D721Med (cell line): ENCODE results near the gene FAM168A.

ENCODE experiments used
- DNase-seq: peaks from one replicate; pipeline ENCODE4 v3.0.0; 2011; ENCODE audit warnings: low spot score; ENCODE audit not compliant: insufficient read length
- FAIRE-seq: peaks from 2 replicates; lab custom pipeline; 2011; peaks lifted over from hg19 to GRCh38; lab: Jason Lieb, UNC
- TF ChIP-seq, protein P1 (sequence below): IDR thresholded peaks from 2 replicates; pipeline ENCODE4 v1.5.1; 2012; ENCODE audit warnings: mild to moderate bottlenecking, control low read depth; ENCODE audit not compliant: insufficient read depth; ENCODE audit errors: missing control alignments

The FAM168A gene

DNA sequence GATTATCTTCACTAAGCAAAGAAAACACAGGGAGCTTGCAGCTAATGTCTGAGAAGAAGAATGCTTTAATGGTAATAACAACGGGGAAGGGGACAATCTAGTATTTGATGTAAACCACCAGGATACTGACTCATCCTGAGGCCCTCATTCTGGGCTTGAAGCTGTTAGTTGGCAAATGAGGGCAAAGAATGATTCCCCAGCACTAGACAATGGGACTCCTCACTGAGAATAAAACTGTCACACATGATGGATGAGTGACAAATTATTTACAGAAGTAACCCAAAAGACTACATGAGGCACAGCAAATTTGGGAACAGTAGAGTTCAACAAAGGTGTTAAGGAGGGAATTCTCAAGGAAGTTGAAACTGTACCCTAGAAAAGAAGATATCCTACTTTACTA lies 76.3 kb downstream of the FAM168A start:
- TF ChIP-seq, protein P1, sequence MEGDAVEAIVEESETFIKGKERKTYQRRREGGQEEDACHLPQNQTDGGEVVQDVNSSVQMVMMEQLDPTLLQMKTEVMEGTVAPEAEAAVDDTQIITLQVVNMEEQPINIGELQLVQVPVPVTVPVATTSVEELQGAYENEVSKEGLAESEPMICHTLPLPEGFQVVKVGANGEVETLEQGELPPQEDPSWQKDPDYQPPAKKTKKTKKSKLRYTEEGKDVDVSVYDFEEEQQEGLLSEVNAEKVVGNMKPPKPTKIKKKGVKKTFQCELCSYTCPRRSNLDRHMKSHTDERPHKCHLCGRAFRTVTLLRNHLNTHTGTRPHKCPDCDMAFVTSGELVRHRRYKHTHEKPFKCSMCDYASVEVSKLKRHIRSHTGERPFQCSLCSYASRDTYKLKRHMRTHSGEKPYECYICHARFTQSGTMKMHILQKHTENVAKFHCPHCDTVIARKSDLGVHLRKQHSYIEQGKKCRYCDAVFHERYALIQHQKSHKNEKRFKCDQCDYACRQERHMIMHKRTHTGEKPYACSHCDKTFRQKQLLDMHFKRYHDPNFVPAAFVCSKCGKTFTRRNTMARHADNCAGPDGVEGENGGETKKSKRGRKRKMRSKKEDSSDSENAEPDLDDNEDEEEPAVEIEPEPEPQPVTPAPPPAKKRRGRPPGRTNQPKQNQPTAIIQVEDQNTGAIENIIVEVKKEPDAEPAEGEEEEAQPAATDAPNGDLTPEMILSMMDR = no peak
- no peak for DNase-seq
- FAIRE-seq = no peak

DNA sequence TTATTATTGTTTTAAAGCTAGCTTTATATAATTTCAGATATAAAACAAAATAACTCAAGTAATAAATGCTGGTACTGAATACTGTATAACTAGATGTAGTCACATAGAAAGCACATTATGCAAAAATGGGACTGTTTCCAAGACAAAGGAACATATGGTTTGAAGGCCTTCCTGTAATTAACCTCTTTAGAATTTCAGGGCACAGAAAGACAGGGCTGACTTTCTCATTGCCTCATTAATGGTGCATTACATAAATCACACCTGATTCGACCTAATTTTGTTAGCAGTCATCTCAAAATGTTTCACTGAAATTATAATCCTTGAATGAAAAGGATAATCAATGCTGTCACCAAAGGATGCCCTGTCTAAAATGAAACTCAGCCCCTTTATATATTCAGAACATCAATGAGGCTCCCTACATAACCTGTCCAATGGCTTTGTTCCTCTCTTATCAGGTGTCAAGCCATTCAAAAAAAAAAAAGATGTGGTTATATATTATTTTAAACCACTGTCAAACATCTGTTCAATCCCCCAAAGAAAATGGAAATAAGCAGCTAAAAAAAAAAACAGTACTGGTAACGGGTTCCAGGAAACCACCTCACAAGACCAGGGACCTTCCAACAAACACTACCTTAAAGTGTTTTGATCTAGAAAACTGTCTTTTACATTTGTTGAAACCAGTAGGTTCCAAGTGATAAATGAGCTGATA lies 77.4 kb downstream of the FAM168A start:
- no peak for DNase-seq
- TF ChIP-seq, protein P1 = no peak
- FAIRE-seq = no peak

DNA sequence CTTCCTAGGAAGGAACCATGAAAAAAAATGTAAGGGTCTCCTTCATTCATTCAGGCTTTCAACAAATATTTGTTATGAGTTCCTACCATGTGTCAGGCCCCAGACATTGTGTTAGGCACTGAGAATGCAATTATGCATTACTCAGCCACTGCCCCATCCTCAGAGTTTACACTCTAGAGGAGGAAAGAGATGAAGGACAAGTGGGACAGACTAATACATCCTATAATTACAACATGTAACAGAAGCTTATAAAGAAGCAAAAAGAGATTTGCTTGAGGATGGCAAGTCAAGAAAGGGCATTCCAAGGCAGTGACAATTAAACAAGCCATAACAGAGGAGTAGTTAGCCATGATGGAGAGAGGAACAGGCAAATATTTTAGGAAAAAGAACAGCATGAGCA lies 78.6 kb downstream of the FAM168A start:
- TF ChIP-seq, protein P1 = no peak
- FAIRE-seq = no peak
- DNase-seq = no peak

DNA sequence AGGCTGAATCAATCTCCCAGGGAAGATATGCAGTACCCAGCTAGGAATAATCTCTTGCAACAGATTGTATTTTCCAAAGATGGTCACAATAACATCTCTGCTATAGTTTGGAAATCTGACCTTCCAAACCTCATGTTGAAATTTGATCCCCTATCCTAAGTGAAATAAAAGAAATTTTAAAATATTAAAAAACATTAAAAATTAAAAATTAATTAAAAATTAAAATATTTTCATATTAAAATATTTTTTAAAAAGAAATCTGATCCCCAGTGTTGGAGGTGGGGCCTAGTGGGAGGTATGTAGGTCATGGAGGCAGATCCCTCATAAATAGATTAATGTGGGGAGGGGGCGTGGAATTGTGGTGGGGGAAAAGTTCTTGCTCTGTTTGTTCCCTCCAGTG lies 79.7 kb downstream of the FAM168A start:
- TF ChIP-seq, protein P1 = no peak
- FAIRE-seq = no peak
- DNase-seq = no peak

DNA sequence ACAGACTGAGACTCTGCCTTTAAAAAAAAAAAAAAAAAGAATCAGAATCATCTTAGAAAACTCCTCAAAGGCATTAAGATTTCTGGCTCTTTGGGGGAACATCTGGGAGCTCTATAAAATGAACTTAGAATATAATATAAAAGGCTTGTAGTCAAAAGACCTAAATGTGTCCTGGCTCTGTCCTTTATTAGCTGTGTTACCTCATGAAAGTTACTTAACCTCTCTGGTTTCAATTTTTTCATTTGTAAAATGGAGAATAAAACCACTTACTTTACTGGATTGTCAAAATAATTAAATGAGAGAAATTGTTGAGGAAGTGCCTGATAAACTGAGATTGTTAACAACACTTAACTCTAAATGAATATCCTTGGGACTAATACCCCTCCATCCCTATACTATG lies 81.8 kb downstream of the FAM168A start:
- FAIRE-seq (no peak), DNase-seq (no peak)
- TF ChIP-seq, protein P1 = no peak

DNA sequence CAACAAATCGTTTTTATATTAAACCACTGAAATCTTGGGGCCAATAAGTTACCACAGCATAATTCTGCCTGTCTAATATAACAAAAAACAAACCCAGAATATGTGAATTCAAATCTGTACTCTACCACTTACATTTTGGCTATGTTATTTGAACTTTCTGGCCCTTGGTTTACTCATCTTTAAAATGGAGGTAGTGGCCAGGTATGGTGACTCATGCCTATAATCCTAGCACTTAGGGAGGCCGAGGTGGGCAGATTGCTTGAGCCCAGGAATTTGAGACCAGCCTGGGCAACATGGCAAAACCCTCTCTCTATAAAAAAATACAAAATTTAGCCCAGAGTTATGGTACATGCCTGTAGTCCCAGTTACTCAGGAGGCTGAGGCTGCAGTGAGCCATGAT lies 84.2 kb downstream of the FAM168A start:
- FAIRE-seq (no peak), DNase-seq (no peak)
- TF ChIP-seq, protein P1 = no peak

DNA sequence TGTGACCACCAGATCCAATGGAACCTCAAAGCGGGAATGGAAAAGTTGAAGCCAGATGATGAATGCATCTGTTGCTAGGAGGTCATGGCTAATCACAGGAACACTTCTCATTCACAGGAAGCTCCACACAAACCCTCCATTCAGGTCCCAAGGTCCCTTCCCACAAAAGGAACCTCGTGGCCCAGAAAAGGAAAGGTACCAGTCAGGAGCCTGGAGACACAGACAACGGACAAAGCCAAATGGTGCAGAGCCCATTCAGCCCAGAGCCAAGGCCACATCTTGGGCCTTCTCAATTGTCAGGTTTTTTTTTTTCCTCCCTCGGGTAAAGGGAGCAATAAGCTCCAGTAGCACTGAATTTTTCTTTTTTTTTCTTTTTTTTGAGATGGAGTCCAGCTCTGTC lies 87.0 kb downstream of the FAM168A start:
- no peak for FAIRE-seq
- TF ChIP-seq, protein P1 = no peak
- no peak for DNase-seq
